IPS-15b (cell line): ENCODE data around the gene PRDM16.

Experiments used
- H3K27me3 ChIP-seq: one replicate; pipeline ENCODE4 v1.6.1; 2013; ENCODE audit warnings: low read length; ENCODE audit not compliant: control insufficient read depth, insufficient read depth
- H3K36me3 ChIP-seq: one replicate; pipeline ENCODE4 v1.6.1; 2013; ENCODE audit warnings: low read length; ENCODE audit not compliant: control insufficient read depth, insufficient read depth
- H3K4me1 ChIP-seq: one replicate; pipeline ENCODE4 v1.6.1; 2013; ENCODE audit warnings: mild to moderate bottlenecking, low read length; ENCODE audit not compliant: control insufficient read depth, insufficient read depth
- H3K4me3 ChIP-seq: one replicate; pipeline ENCODE4 v1.5.1; 2013; ENCODE audit warnings: low read depth, low read length
- H3K9ac ChIP-seq: one replicate; pipeline ENCODE4 v1.6.1; 2013; ENCODE audit warnings: low read depth, mild to moderate bottlenecking, low read length
- H3K9me3 ChIP-seq: one replicate; pipeline ENCODE4 v1.6.1; 2013; ENCODE audit warnings: mild to moderate bottlenecking, low read length; ENCODE audit not compliant: control insufficient read depth, insufficient read depth

PRDM16 gene

GRCh38 chr1:3248155-3249141 is 179.4 kb downstream of the PRDM16 start:
- H3K36me3 ChIP-seq: no peaks in the 10 kb centered on the region
- no peaks in the 10 kb centered on the region for H3K27me3 ChIP-seq
- no peak overlapping the region for H3K4me3 ChIP-seq
- H3K4me1 ChIP-seq: no peaks in the 10 kb centered on the region
- no peak overlapping the region for H3K9ac ChIP-seq
- no peaks in the 10 kb centered on the region for H3K9me3 ChIP-seq

GRCh38 chr1:3249231-3249630 is 180.2 kb downstream of the PRDM16 start:
- H3K36me3 ChIP-seq: no peaks in the 10 kb centered on the region
- H3K9ac ChIP-seq: no peak overlapping the region
- no peaks in the 10 kb centered on the region for H3K9me3 ChIP-seq
- no peaks in the 10 kb centered on the region for H3K4me1 ChIP-seq
- no peaks in the 10 kb centered on the region for H3K27me3 ChIP-seq
- H3K4me3 ChIP-seq: no peak overlapping the region

- H3K9me3 ChIP-seq: no peaks in the 10 kb centered on the region
- H3K4me3 ChIP-seq: no peak overlapping the region
- H3K4me1 ChIP-seq: no peaks in the 10 kb centered on the region
- H3K9ac ChIP-seq: no peak overlapping the region
- H3K27me3 ChIP-seq: no peaks in the 10 kb centered on the region
- H3K36me3 ChIP-seq: no peaks in the 10 kb centered on the region
Measured at GRCh38 chr1:3249631-3250501, 180.9 kb downstream of the PRDM16 start.

- no peaks in the 10 kb centered on the region for H3K4me1 ChIP-seq
- no peaks in the 10 kb centered on the region for H3K9me3 ChIP-seq
- H3K27me3 ChIP-seq: no peaks in the 10 kb centered on the region
- no peaks in the 10 kb centered on the region for H3K36me3 ChIP-seq
- no peak overlapping the region for H3K4me3 ChIP-seq
- H3K9ac ChIP-seq: no peak overlapping the region
Measured at GRCh38 chr1:3250624-3251023, 181.6 kb downstream of the PRDM16 start.

DNA sequence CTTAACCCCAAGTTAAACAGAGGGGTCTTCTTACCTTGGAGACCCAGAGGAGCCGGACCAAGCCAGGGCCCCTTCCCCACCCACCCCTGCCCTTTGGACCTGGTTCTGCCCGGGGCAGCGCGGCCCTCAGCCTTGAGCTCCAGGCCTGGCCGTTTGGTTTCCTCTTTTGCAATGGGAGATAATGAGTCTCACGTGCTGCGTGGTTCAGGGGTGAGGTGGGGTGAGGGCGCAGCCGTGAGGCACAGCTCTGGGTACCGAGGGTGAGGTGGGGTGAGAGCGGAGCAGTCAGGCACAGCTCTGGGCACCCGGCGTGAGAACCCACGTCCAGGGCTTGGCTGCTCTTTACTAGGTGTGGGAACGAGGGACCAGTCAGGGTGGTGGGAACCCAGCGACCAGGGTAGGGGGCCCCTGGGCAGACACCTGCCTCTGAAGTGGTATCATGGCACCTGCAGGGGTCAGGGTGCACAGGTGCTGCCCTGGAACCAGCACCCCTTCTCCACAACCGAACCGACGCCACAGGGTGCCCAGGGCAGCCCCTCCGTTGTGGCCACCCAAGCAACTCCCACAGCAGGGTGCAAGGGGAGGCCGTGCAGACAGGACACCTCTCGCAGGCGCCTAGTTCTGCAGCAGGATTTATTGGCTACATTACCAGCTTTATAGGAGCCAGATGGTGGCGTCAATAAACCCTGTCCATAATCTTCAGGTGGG is 182.2 kb downstream of the PRDM16 start:
- no peaks in the 10 kb centered on the region for H3K9me3 ChIP-seq
- no peaks in the 10 kb centered on the region for H3K27me3 ChIP-seq

DNA sequence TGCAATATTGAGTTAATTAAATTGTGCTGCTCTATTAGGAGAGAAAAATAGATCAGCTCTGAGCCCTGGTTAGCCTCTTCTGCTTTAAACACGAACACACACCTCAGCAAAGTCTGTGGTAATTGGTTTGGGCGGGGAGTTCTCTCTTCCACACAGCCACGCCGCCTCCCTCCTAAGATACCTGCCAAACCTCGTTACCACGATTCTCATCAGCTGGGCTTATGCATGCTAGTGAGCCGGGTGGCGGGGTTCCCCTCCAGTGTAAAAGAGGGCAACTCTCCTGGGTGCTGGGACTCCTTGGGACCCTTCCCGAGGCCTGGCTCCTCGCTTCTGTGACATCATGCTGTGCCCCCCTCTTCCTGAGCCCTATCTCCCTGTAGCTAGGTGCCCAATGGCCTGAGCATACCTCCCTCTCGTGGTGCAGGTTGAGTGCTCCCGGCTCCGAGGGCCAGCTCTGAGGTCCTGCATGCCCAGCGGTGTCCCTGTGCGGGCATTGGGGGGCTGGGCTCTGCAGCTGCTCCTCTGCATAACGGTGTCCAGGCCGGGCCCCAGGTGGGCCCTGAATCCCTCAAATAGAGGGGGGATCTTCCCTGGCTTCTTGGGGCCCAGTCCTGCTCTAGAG is 182.9 kb downstream of the PRDM16 start:
- H3K9ac ChIP-seq: no peak overlapping the region
- no peaks in the 10 kb centered on the region for H3K4me1 ChIP-seq
- H3K27me3 ChIP-seq: no peaks in the 10 kb centered on the region

More for the DNA sequence above, 182.2 kb downstream of the PRDM16 start:
- Histone ChIP-seq H3K9ac (no peak overlapping the region), H3K4me3 (no peak overlapping the region), H3K36me3 (no peaks in the 10 kb centered on the region), H3K4me1 (no peaks in the 10 kb centered on the region)

DNA sequence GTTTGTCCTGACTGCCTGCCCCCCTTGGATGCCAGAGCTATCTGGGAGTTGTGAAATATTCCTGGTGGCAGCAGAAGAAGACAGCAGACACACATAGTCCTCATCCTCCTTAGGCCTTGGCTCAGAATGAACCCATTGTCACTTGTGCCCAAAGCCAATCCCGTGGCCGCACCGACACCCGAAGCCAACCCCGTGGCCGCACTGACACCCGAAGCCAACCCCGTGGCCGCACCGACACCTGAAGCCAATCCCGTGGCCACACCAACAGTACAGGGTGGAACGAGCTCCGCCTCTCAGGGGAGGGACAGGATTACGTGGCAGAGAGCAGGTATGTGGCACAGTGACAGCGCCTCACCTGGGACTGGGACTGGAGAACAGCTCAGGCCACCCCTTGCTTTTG is 186.7 kb downstream of the PRDM16 start:
- H3K9me3 ChIP-seq: no peaks in the 10 kb centered on the region
- no peaks in the 10 kb centered on the region for H3K4me1 ChIP-seq
- no peak overlapping the region for H3K4me3 ChIP-seq
- no peaks in the 10 kb centered on the region for H3K36me3 ChIP-seq
- no peaks in the 10 kb centered on the region for H3K27me3 ChIP-seq
- no peak overlapping the region for H3K9ac ChIP-seq

More for the DNA sequence above, 182.9 kb downstream of the PRDM16 start:
- Histone ChIP-seq H3K36me3 (no peaks in the 10 kb centered on the region), H3K9me3 (no peaks in the 10 kb centered on the region), H3K4me3 (no peak overlapping the region)

GRCh38 chr1:3257788-3258187 is 188.8 kb downstream of the PRDM16 start:
- no peaks in the 10 kb centered on the region for H3K27me3 ChIP-seq
- no peak overlapping the region for H3K9ac ChIP-seq
- H3K9me3 ChIP-seq: no peaks in the 10 kb centered on the region
- H3K4me1 ChIP-seq: no peaks in the 10 kb centered on the region
- no peak overlapping the region for H3K4me3 ChIP-seq
- no peaks in the 10 kb centered on the region for H3K36me3 ChIP-seq

- H3K9me3 ChIP-seq: no peaks in the 10 kb centered on the region
- no peak overlapping the region for H3K4me3 ChIP-seq
- no peak overlapping the region for H3K9ac ChIP-seq
- no peaks in the 10 kb centered on the region for H3K36me3 ChIP-seq
- no peaks in the 10 kb centered on the region for H3K27me3 ChIP-seq
- no peaks in the 10 kb centered on the region for H3K4me1 ChIP-seq
Measured at GRCh38 chr1:3258386-3259003, 189.5 kb downstream of the PRDM16 start.

DNA sequence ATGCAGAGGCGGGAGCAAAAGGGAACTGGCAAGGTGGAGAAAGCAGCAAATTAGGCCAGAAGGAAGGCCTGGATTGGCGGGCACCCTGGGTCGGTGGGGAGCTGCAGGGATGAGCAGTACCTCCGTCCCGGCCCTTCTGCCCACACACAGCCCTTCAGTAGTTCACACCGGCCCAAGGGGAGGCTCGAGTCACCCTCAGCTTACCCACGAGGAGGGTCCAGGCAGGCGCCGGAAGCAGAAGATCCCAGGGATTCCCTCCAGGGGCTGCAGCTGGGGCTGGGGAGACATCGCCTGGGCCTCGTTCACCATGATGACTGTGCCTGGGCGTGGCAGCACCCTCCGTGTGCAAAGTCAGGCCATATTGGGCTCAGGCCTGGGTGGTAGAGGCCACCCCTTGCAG is 190.0 kb downstream of the PRDM16 start:
- no peaks in the 10 kb centered on the region for H3K36me3 ChIP-seq
- no peak overlapping the region for H3K4me3 ChIP-seq
- no peaks in the 10 kb centered on the region for H3K27me3 ChIP-seq
- H3K9ac ChIP-seq: no peak overlapping the region
- no peaks in the 10 kb centered on the region for H3K4me1 ChIP-seq
- no peaks in the 10 kb centered on the region for H3K9me3 ChIP-seq
